Stimulated activated CD8-positive, alpha-beta memory T cell treated with anti-CD3 and anti-CD28 coated beads, Interleukin-4, amount 100 ng/mL, for 1 hour (primary cell): ENCODE results near the gene ZXDC.

Experiments used
- DNase-seq, 2 donors: peaks; one replicate each; pipeline ENCODE4 v3.0.0-alpha.2; 2020; ENCODE audit warnings: low read depth in 2 of 2, low spot score in 1 of 2

Gene ZXDC

GRCh38 chr3:126454437-126455198 is 21.1 kb downstream of the ZXDC start:
- DNase-seq = no peak

GRCh38 chr3:126454025-126454424 is 21.7 kb downstream of the ZXDC start:
- DNase-seq = no peak

- no peak for DNase-seq
These were observed 23.5 kb downstream of the ZXDC start for GRCh38 chr3:126452213-126452612.

- no peak for DNase-seq
These were observed 24.2 kb downstream of the ZXDC start for GRCh38 chr3:126451511-126451910.

- no peak for DNase-seq
These were observed 24.9 kb downstream of the ZXDC start for GRCh38 chr3:126450744-126451143.

- DNase-seq = no peak
These were observed 25.5 kb downstream of the ZXDC start for GRCh38 chr3:126450219-126450618.

GRCh38 chr3:126449621-126450051 is 26.1 kb downstream of the ZXDC start:
- DNase-seq = no peak

- DNase-seq = no peak
These were observed 26.9 kb downstream of the ZXDC start for GRCh38 chr3:126448893-126449180.

- no peak for DNase-seq
These were observed 27.4 kb downstream of the ZXDC start for GRCh38 chr3:126448136-126448892.

- DNase-seq = no peak
These were observed 28.1 kb downstream of the ZXDC start for GRCh38 chr3:126447456-126448106.

GRCh38 chr3:126446791-126447190 is 28.9 kb downstream of the ZXDC start:
- no peak for DNase-seq

- no peak for DNase-seq
These were observed 29.4 kb downstream of the ZXDC start for GRCh38 chr3:126446301-126446700.

GRCh38 chr3:126445506-126445905 is 30.2 kb downstream of the ZXDC start:
- DNase-seq = no peak

GRCh38 chr3:126442856-126443242 is 32.8 kb downstream of the ZXDC start:
- no peak for DNase-seq

GRCh38 chr3:126442094-126442855 is 33.4 kb downstream of the ZXDC start:
- no peak for DNase-seq

- no peak for DNase-seq
These were observed 34.3 kb downstream of the ZXDC start for GRCh38 chr3:126441256-126441880.

- DNase-seq = no peak
These were observed 35.0 kb downstream of the ZXDC start for GRCh38 chr3:126440709-126440995.

- no peak for DNase-seq
These were observed 35.6 kb downstream of the ZXDC start for GRCh38 chr3:126439968-126440708.

- DNase-seq = no peak
These were observed 36.2 kb downstream of the ZXDC start for GRCh38 chr3:126439346-126439967.

GRCh38 chr3:126438746-126439145 is 36.9 kb downstream of the ZXDC start:
- no peak for DNase-seq
